HUES64 (cell line): ENCODE data around the gene NGEF.
A peak's percentile ranks its signal among the peaks of the same experiment; 100 is the strongest.

Source experiments
- H3K27ac ChIP-seq: 2 replicates; pipeline ENCODE4 v1.7.0; 2013; ENCODE audit warnings: low read depth, low read length, inconsistent platforms
- H3K27me3 ChIP-seq: 2 replicates; pipeline ENCODE4 v1.6.1; 2013; ENCODE audit warnings: mild to moderate bottlenecking, low read length; ENCODE audit not compliant: insufficient read depth
- H3K36me3 ChIP-seq: 2 replicates; pipeline ENCODE4 v1.6.1; 2013; ENCODE audit warnings: mild to moderate bottlenecking, low read length; ENCODE audit not compliant: insufficient read depth
- H3K4me1 ChIP-seq: 2 replicates; pipeline ENCODE4 v1.6.1; 2013; ENCODE audit warnings: mild to moderate bottlenecking, low read length, moderate library complexity; ENCODE audit not compliant: insufficient read depth
- H3K4me3 ChIP-seq: 2 replicates; pipeline ENCODE4 v1.5.1; 2013; ENCODE audit warnings: mild to moderate bottlenecking, low read length, moderate library complexity
- H3K9ac ChIP-seq: 2 replicates; pipeline ENCODE4 v1.6.1; 2013; ENCODE audit warnings: mild to moderate bottlenecking, low read depth, low read length
- H3K9me3 ChIP-seq: 2 replicates; pipeline ENCODE4 v1.6.1; 2013; ENCODE audit warnings: low read depth, low read length; ENCODE audit not compliant: insufficient read depth
- WGBS: fragments of 150-250, 120-280 bp; methylation state at CpG from one replicate; pipeline ENCODE4 v1.1.7; 2013; ENCODE audit warnings: missing lambda C conversion rate; 5-methylcytosine and 5-hydroxymethylcytosine counted together

The NGEF gene

GRCh38 chr2:232900811-232901735, 112.0 kb downstream of the NGEF start:
- 10% methylated on average over 43 of the region's 43 CpGs for WGBS

GRCh38 chr2:232898592-232899543, 114.2 kb downstream of the NGEF start:
- no peaks in the 10 kb centered on the region for H3K9me3 ChIP-seq
- WGBS: 87% methylated on average over 18 of the region's 18 CpGs
- H3K27ac ChIP-seq: no peak overlapping the region
- H3K27me3 ChIP-seq: peaks cover 39% of the 10 kb centered on the region
- no peaks in the 10 kb centered on the region for H3K36me3 ChIP-seq
- H3K4me3 ChIP-seq: no peak overlapping the region
- H3K9ac ChIP-seq: no peak overlapping the region
- H3K4me1 ChIP-seq: peaks cover 14% of the 10 kb centered on the region

More at GRCh38 chr2:232900811-232901735, 112.0 kb downstream of the NGEF start:
- no peaks in the 10 kb centered on the region for H3K9me3 ChIP-seq
- H3K9ac ChIP-seq: 0 out of 2 replicates have a peak overlapping the region, but pooled peaks have one; percentile 7
- peak overlapping the region; percentile 27 for H3K4me3 ChIP-seq
- H3K27ac ChIP-seq: no peak overlapping the region
- H3K4me1 ChIP-seq: peaks cover 14% of the 10 kb centered on the region
- peaks cover 39% of the 10 kb centered on the region for H3K27me3 ChIP-seq
- no peaks in the 10 kb centered on the region for H3K36me3 ChIP-seq

- Histone ChIP-seq H3K4me3 (no peak overlapping the region), H3K27ac (no peak overlapping the region), H3K9me3 (no peaks in the 10 kb centered on the region), H3K4me1 (peaks cover 14% of the 10 kb centered on the region), H3K9ac (no peak overlapping the region), H3K36me3 (no peaks in the 10 kb centered on the region), H3K27me3 (peaks cover 31% of the 10 kb centered on the region)
- WGBS: 91% methylated on average over 24 of the region's 24 CpGs
Measured at GRCh38 chr2:232897598-232898408, 115.3 kb downstream of the NGEF start.

- no peak overlapping the region for H3K4me3 ChIP-seq
- H3K27ac ChIP-seq: no peak overlapping the region
- 95% methylated on average over 8 of the region's 9 CpGs for WGBS
- no peaks in the 10 kb centered on the region for H3K9me3 ChIP-seq
- H3K4me1 ChIP-seq: peaks cover 10% of the 10 kb centered on the region
- H3K9ac ChIP-seq: no peak overlapping the region
- H3K27me3 ChIP-seq: peaks cover 23% of the 10 kb centered on the region
- H3K36me3 ChIP-seq: no peaks in the 10 kb centered on the region
Measured at GRCh38 chr2:232896720-232897597, 116.1 kb downstream of the NGEF start.

GRCh38 chr2:232896111-232896510, 116.9 kb downstream of the NGEF start:
- Histone ChIP-seq H3K4me3 (no peak overlapping the region), H3K27ac (no peak overlapping the region), H3K27me3 (peaks cover 14% of the 10 kb centered on the region), H3K36me3 (no peaks in the 10 kb centered on the region), H3K9ac (no peak overlapping the region), H3K9me3 (no peaks in the 10 kb centered on the region), H3K4me1 (peaks cover 7% of the 10 kb centered on the region)

GRCh38 chr2:232894746-232895145, 118.3 kb downstream of the NGEF start:
- no peak overlapping the region for H3K4me3 ChIP-seq
- peaks cover 5% of the 10 kb centered on the region; the same call in 1 of the 2 replicates for H3K27me3 ChIP-seq
- no peak overlapping the region for H3K27ac ChIP-seq
- H3K9ac ChIP-seq: no peak overlapping the region
- no peaks in the 10 kb centered on the region for H3K9me3 ChIP-seq
- WGBS: 90% methylated on average over 19 of the region's 19 CpGs
- H3K4me1 ChIP-seq: peaks cover 9% of the 10 kb centered on the region; the same call in 1 of the 2 replicates
- H3K36me3 ChIP-seq: no peaks in the 10 kb centered on the region

GRCh38 chr2:232894251-232894650, 118.8 kb downstream of the NGEF start:
- Histone ChIP-seq H3K27ac (no peak overlapping the region), H3K36me3 (no peaks in the 10 kb centered on the region), H3K27me3 (peaks cover 5% of the 10 kb centered on the region; the same call in 1 of the 2 replicates), H3K9me3 (no peaks in the 10 kb centered on the region), H3K4me3 (no peak overlapping the region), H3K4me1 (peaks cover 9% of the 10 kb centered on the region; the same call in 1 of the 2 replicates), H3K9ac (no peak overlapping the region)
- 94% methylated on average over 9 of the region's 9 CpGs for WGBS

GRCh38 chr2:232893834-232894233, 119.2 kb downstream of the NGEF start:
- Histone ChIP-seq H3K4me3 (no peak overlapping the region), H3K27me3 (peaks cover 4% of the 10 kb centered on the region; the same call in 1 of the 2 replicates), H3K27ac (no peak overlapping the region), H3K36me3 (no peaks in the 10 kb centered on the region), H3K4me1 (peaks cover 9% of the 10 kb centered on the region; the same call in 1 of the 2 replicates), H3K9me3 (no peaks in the 10 kb centered on the region), H3K9ac (no peak overlapping the region)
- WGBS: 95% methylated on average over 8 of the region's 8 CpGs

GRCh38 chr2:232892843-232893242, 120.2 kb downstream of the NGEF start:
- H3K9me3 ChIP-seq: no peaks in the 10 kb centered on the region
- H3K27ac ChIP-seq: no peak overlapping the region
- no peak overlapping the region for H3K9ac ChIP-seq
- WGBS: 97% methylated on average over 20 of the region's 20 CpGs
- H3K27me3 ChIP-seq: no peaks in the 10 kb centered on the region
- H3K36me3 ChIP-seq: no peaks in the 10 kb centered on the region
- H3K4me3 ChIP-seq: no peak overlapping the region
- peaks cover 9% of the 10 kb centered on the region; the same call in 1 of the 2 replicates for H3K4me1 ChIP-seq

- 88% methylated on average over 13 of the region's 13 CpGs for WGBS
- no peak overlapping the region for H3K9ac ChIP-seq
- no peak overlapping the region for H3K4me3 ChIP-seq
- peaks cover 9% of the 10 kb centered on the region; the same call in 1 of the 2 replicates for H3K4me1 ChIP-seq
- H3K9me3 ChIP-seq: no peaks in the 10 kb centered on the region
- no peaks in the 10 kb centered on the region for H3K27me3 ChIP-seq
- H3K36me3 ChIP-seq: no peaks in the 10 kb centered on the region
- H3K27ac ChIP-seq: no peak overlapping the region
Measured at GRCh38 chr2:232892221-232892620, 120.8 kb downstream of the NGEF start.
